Keratinocyte (primary cell): ENCODE measurements around the gene STK17A. TPM values are rescaled to one million over a fixed set of nuclear protein-coding genes. Genes with fewer than 3 reads are reported as not detected.

ENCODE experiments used
- DNase-seq: peaks from one replicate; pipeline ENCODE4 v3.0.0-alpha.2; 2011; ENCODE audit warnings: low read depth, missing footprints, low spot score
- FAIRE-seq: peaks from 2 replicates; lab custom pipeline; 2011; peaks lifted over from hg19 to GRCh38; lab: Jason Lieb, UNC
- H2AFZ ChIP-seq: 2 replicates; pipeline ENCODE4 v1.6.0; 2012; ENCODE audit warnings: low read length, control low read depth, inconsistent platforms; ENCODE audit not compliant: control insufficient read depth
- H3K27ac ChIP-seq: 2 replicates; pipeline ENCODE4 v1.5.1; 2011; ENCODE audit warnings: low read length; ENCODE audit not compliant: control insufficient read depth, insufficient read depth
- H3K27me3 ChIP-seq: 3 replicates; pipeline ENCODE4 v1.6.0; 2011; ENCODE audit warnings: low read length; ENCODE audit not compliant: control insufficient read depth, insufficient read depth; ENCODE audit errors: extremely low read depth
- H3K36me3 ChIP-seq, 2 experiments: 2 replicates in 1 of 2; 3 replicates in 1 of 2; pipeline ENCODE4 v1.5.1; 2011; ENCODE audit warnings: low read length in 2 of 2, mild to moderate bottlenecking in 1 of 2; ENCODE audit not compliant: control insufficient read depth in 2 of 2, insufficient read depth in 2 of 2; ENCODE audit errors: extremely low read depth in 1 of 2
- H3K4me1 ChIP-seq: 3 replicates; pipeline ENCODE4 v1.5.1; 2011; ENCODE audit warnings: low read length; ENCODE audit not compliant: control insufficient read depth, insufficient read depth; ENCODE audit errors: extremely low read depth
- H3K4me2 ChIP-seq: 3 replicates; pipeline ENCODE4 v1.6.0; 2011; ENCODE audit warnings: low read depth, low read length; ENCODE audit not compliant: control insufficient read depth, insufficient read depth; ENCODE audit errors: extremely low read depth
- H3K4me3 ChIP-seq, 3 experiments: fragments of 200-600 bp in 1 of 3; sonication (generic) in 1 of 3; 2 replicates in 2 of 3; 3 replicates in 1 of 3; pipeline ENCODE4 v1.5.1; 2011 to 2016; ENCODE audit warnings: low read length in 3 of 3, mild to moderate bottlenecking in 3 of 3, control low read depth in 2 of 3, inconsistent platforms in 1 of 3, low read depth in 1 of 3, mixed read lengths in 1 of 3, mixed run types in 1 of 3, moderate library complexity in 1 of 3; ENCODE audit not compliant: control insufficient read depth in 2 of 3, insufficient read depth in 2 of 3; ENCODE audit errors: extremely low read depth in 1 of 3
- H3K79me2 ChIP-seq: 2 replicates; pipeline ENCODE4 v1.6.0; 2012; ENCODE audit warnings: low read length; ENCODE audit not compliant: control insufficient read depth, insufficient read depth
- H3K9ac ChIP-seq: 3 replicates; pipeline ENCODE4 v1.6.0; 2011; ENCODE audit warnings: low read length; ENCODE audit not compliant: control insufficient read depth, insufficient read depth; ENCODE audit errors: extremely low read depth
- H3K9me1 ChIP-seq: 3 replicates; pipeline ENCODE4 v1.6.0; 2011; ENCODE audit warnings: low read length; ENCODE audit not compliant: control insufficient read depth, insufficient read depth; ENCODE audit errors: extremely low read depth
- H3K9me3 ChIP-seq: 2 replicates; pipeline ENCODE4 v1.5.1; 2012; ENCODE audit warnings: low read depth, low read length; ENCODE audit not compliant: control insufficient read depth
- H4K20me1 ChIP-seq: 3 replicates; pipeline ENCODE4 v1.6.0; 2011; ENCODE audit warnings: low read length; ENCODE audit not compliant: control insufficient read depth, insufficient read depth; ENCODE audit errors: extremely low read depth
- EZH2 ChIP-seq: IDR thresholded peaks from one replicate; pipeline ENCODE4 v1.6.1; 2012; ENCODE audit warnings: inconsistent platforms, mild to moderate bottlenecking, low read length, moderate library complexity
- dilution Hi-C: fragments of 300-500 bp; cut with MboI; formaldehyde crosslinking; loops from one replicate; pipeline ENCODE4 v1.7.0; 2020; ENCODE audit warnings: low sequenced_read_pairs; ENCODE audit not compliant: extremely low pct_ligation_motif_present
- polyA plus RNA-seq, 5 experiments: library from polyadenylated mRNA; depleted of rRNA in 3 of 5; stranded (reverse) in 3 of 5; stranded (forward) in 1 of 5; unstranded in 1 of 5; fragments of >200 nt; gene quantifications; 1 replicate in 1 of 5; 2 replicates in 3 of 5; 3 replicates in 1 of 5; pipeline versions ENCODE4 v1.2.1 to v1.2.3, GENCODE V29; 2011 to 2012; ENCODE audit warnings: missing spikeins in 2 of 5, low read depth in 1 of 5, low replicate concordance in 1 of 5
- TF ChIP-seq, protein P1 (sequence below), 3 experiments: IDR thresholded peaks in 1 of 3; conservative IDR thresholded peaks in 1 of 3; optimal IDR thresholded peaks in 1 of 3; 2 replicates in 2 of 3; 3 replicates in 1 of 3; pipeline versions ENCODE3 to v1.5.1; 2011; ENCODE audit warnings: low read length in 3 of 3, mild to moderate bottlenecking in 3 of 3, moderate library complexity in 2 of 3, control low read depth in 1 of 3, inconsistent platforms in 1 of 3; ENCODE audit not compliant: insufficient read depth in 2 of 3; ENCODE audit errors: extremely low read depth in 1 of 3

STK17A gene
- polyA plus RNA-seq, 1 donor (not counting 4 experiments of a cell fraction or from before 2014, with no cell fraction given), result 81.3 TPM

DNA sequence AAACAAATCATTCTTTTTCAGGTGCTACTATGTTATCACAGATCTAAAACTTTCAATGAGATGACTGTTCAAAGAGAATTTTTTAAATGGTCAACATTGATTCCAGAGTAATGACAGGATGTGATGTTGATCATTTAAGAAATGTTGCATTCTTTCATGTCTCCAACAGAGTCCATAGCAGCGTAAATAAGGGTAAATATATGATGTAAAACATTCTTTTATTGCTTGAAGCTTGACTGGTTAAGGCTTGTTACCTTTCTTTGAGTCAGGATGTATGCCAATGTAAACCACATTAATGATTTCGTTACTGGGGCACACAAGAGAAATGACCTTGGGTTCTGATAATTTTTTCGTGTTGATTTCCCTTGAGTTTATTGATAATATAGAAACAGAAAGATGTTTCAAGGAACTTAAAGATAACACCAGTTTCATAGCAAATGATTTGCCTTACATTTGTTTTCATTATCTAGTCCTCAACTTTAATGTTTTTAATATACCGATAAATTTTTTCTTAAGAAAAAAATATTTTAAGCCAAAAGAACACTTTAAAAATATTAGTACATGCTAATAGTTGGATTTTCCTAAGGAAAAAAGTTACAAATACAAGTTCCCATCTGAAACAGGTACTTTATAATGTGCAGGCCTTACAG, 3.5 kb downstream of the STK17A start:
- Histone ChIP-seq H3K27ac (peak overlapping the region; percentile 73), H3K4me1 (peaks cover 32% of the 10 kb centered on the region), H4K20me1 (peaks cover 12% of the 10 kb centered on the region)

DNA sequence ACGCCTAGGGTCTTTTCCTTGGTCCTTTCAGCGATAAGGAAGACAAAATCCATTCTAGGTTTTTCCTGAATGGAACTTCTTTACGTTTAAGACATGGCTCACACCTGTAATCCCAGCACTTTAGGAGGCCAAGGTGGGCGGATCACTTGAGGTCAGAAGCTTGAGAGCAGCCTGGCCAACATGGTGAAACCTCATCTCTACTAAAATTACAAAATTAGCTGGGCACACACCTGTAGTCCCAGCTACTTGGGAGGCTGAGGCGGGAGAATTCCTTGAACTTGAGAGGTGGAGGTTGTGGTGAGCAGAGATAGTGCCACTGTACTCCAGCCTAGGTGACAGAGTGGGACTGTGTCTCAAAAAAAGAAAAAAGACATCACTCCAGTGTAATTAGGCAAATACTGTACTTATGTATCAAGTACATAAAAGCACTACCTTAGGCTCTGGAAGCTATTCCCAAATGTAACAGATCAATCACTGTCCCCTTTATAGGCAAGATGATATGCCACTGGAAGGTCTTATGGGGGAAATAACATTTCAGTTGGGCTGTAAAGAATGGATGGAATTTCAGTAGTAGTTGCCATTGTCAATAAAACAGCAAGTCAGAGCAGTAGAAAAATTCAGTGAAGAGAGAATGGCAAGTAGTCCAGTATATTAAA, 5.7 kb downstream of the STK17A start:
- H3K79me2 ChIP-seq, result peaks cover 99% of the 10 kb centered on the region
- dilution Hi-C loops, result no loop called here
- H3K4me2 ChIP-seq, result no peak overlapping the region
- peaks cover 24% of the 10 kb centered on the region for H4K20me1 ChIP-seq
- H3K9me3 ChIP-seq, result no peaks in the 10 kb centered on the region
- H3K36me3 ChIP-seq, result peaks cover 0 to 8% of the 10 kb centered on the region in 2 experiments
- H3K27me3 ChIP-seq, result no peaks in the 10 kb centered on the region
- peaks cover 3% of the 10 kb centered on the region for H3K9me1 ChIP-seq
- H3K4me3 ChIP-seq, result no peak overlapping the region
- no peak overlapping the region for H3K9ac ChIP-seq
- TF ChIP-seq, protein P1, sequence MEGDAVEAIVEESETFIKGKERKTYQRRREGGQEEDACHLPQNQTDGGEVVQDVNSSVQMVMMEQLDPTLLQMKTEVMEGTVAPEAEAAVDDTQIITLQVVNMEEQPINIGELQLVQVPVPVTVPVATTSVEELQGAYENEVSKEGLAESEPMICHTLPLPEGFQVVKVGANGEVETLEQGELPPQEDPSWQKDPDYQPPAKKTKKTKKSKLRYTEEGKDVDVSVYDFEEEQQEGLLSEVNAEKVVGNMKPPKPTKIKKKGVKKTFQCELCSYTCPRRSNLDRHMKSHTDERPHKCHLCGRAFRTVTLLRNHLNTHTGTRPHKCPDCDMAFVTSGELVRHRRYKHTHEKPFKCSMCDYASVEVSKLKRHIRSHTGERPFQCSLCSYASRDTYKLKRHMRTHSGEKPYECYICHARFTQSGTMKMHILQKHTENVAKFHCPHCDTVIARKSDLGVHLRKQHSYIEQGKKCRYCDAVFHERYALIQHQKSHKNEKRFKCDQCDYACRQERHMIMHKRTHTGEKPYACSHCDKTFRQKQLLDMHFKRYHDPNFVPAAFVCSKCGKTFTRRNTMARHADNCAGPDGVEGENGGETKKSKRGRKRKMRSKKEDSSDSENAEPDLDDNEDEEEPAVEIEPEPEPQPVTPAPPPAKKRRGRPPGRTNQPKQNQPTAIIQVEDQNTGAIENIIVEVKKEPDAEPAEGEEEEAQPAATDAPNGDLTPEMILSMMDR (optimal IDR thresholded peaks at IDR 0.05 in 1 of 3, IDR thresholded peaks at IDR 0.05 in 1 of 3, conservative IDR thresholded peaks at IDR 0.05 in 1 of 3; ENCODE audit: extremely low read depth in 1 of 3, insufficient read depth in 2 of 3, low read length in 3 of 3), result no peak
- no peak for TF ChIP-seq EZH2
- no peak overlapping the region for H2AFZ ChIP-seq
- no peak overlapping the region for H3K27ac ChIP-seq
- FAIRE-seq (no peak), DNase-seq (no peak)
- peaks cover 47% of the 10 kb centered on the region for H3K4me1 ChIP-seq

More for the DNA sequence above, 3.5 kb downstream of the STK17A start:
- dilution Hi-C loops, result no loop called here
- H3K9ac ChIP-seq, result peak overlapping the region; percentile 81
- H3K27me3 ChIP-seq, result no peaks in the 10 kb centered on the region
- FAIRE-seq, result peak; percentile 39
- no peak overlapping the region for H2AFZ ChIP-seq
- peak overlapping the region; percentile 82 to 94 (median 86) for H3K4me3 ChIP-seq
- H3K9me3 ChIP-seq, result no peaks in the 10 kb centered on the region
- peaks cover 84% of the 10 kb centered on the region for H3K79me2 ChIP-seq
- DNase-seq, result no peak
- H3K9me1 ChIP-seq, result peaks cover 3% of the 10 kb centered on the region
- peak overlapping the region; percentile 89 for H3K4me2 ChIP-seq
- H3K36me3 ChIP-seq, result peaks cover 0 to 8% of the 10 kb centered on the region in 2 experiments
- no peak for TF ChIP-seq EZH2
- TF ChIP-seq, protein P1 (optimal IDR thresholded peaks at IDR 0.05 in 1 of 3, IDR thresholded peaks at IDR 0.05 in 1 of 3, conservative IDR thresholded peaks at IDR 0.05 in 1 of 3; ENCODE audit: extremely low read depth in 1 of 3, insufficient read depth in 2 of 3, low read length in 3 of 3), result no peak
